Hepatocyte (in vitro differentiated cells): Measurements from ENCODE around the gene SMTNL1.

Experiments used
- EZH2 ChIP-seq: fragments of 200-600 bp; sonication (generic); IDR thresholded peaks from 2 replicates; pipeline ENCODE4 v1.6.1; 2016; ENCODE audit warnings: antibody characterized with exemption, mild to moderate bottlenecking, borderline replicate concordance
- EZH2phosphoT487 ChIP-seq: fragments of 200-600 bp; sonication (generic); IDR thresholded peaks from one replicate; pipeline ENCODE4 v1.6.1; 2018; ENCODE audit warnings: antibody characterized with exemption, mild to moderate bottlenecking, low read depth, moderate library complexity; ENCODE audit not compliant: unreplicated experiment, severe bottlenecking
- TF ChIP-seq, protein P1 (sequence below): fragments of 200-600 bp; sonication (generic); IDR thresholded peaks from 2 replicates; pipeline ENCODE4 v1.5.1; 2016; ENCODE audit warnings: antibody characterized with exemption, mild to moderate bottlenecking; ENCODE audit not compliant: poor library complexity

DNA sequence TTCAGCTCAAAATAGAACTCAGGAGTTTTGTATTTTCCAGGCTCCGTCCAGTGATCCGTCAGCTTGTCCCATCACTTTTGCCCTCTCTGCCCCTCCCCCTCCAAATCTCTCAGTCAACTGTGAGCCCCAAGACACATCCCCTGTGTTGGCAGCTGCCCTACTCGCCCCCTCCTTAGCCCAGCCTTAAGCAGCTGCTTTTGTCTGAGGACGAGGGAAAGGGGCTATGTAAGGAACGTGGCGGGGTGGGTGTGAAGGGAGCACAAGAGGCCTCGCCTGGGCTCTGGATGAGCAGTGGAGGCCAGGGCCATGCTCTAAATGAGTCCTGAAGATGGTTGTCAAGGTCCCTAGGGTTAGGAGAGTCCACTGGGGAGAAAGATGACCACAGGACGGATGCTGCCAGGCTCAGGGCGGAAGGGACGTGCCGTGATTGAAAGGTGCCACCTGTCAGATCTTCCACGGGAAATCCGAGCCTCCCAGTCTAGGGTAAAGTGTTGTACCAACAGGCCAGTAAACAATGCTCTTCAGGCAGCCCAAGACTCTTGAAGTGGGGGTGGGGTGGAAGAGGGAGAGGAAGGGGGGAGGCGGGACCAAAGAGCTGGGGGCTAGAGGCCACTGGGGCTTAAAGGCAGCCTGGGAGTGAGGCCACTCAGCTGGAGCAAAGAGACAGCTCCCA, at the start of gene SMTNL1:
- TF ChIP-seq, protein P1, sequence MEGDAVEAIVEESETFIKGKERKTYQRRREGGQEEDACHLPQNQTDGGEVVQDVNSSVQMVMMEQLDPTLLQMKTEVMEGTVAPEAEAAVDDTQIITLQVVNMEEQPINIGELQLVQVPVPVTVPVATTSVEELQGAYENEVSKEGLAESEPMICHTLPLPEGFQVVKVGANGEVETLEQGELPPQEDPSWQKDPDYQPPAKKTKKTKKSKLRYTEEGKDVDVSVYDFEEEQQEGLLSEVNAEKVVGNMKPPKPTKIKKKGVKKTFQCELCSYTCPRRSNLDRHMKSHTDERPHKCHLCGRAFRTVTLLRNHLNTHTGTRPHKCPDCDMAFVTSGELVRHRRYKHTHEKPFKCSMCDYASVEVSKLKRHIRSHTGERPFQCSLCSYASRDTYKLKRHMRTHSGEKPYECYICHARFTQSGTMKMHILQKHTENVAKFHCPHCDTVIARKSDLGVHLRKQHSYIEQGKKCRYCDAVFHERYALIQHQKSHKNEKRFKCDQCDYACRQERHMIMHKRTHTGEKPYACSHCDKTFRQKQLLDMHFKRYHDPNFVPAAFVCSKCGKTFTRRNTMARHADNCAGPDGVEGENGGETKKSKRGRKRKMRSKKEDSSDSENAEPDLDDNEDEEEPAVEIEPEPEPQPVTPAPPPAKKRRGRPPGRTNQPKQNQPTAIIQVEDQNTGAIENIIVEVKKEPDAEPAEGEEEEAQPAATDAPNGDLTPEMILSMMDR, result no peak
- TF ChIP-seq EZH2 (no peak), EZH2phosphoT487 (no peak)
